Activated naive CD8-positive, alpha-beta T cell (primary cell): ENCODE measurements around the gene CREBBP.

Experiments used
- H3K27ac Mint-ChIP-seq: one replicate; pipeline ENCODE4 v1.8.0; 2021; ENCODE audit warnings: mixed read lengths
- H3K27me3 Mint-ChIP-seq: one replicate; pipeline ENCODE4 v1.8.0; 2021; ENCODE audit warnings: mixed read lengths
- H3K36me3 Mint-ChIP-seq: one replicate; pipeline ENCODE4 v1.8.0; 2021; ENCODE audit warnings: mixed read lengths
- H3K4me1 Mint-ChIP-seq: one replicate; pipeline ENCODE4 v1.8.0; 2021; ENCODE audit warnings: low read depth, mixed read lengths
- H3K4me3 Mint-ChIP-seq: one replicate; pipeline ENCODE4 v1.8.0; 2021; ENCODE audit warnings: mild to moderate bottlenecking, mixed read lengths
- H3K9me3 Mint-ChIP-seq: one replicate; pipeline ENCODE4 v1.8.0; 2021; ENCODE audit warnings: low read depth, mixed read lengths

Gene CREBBP

DNA sequence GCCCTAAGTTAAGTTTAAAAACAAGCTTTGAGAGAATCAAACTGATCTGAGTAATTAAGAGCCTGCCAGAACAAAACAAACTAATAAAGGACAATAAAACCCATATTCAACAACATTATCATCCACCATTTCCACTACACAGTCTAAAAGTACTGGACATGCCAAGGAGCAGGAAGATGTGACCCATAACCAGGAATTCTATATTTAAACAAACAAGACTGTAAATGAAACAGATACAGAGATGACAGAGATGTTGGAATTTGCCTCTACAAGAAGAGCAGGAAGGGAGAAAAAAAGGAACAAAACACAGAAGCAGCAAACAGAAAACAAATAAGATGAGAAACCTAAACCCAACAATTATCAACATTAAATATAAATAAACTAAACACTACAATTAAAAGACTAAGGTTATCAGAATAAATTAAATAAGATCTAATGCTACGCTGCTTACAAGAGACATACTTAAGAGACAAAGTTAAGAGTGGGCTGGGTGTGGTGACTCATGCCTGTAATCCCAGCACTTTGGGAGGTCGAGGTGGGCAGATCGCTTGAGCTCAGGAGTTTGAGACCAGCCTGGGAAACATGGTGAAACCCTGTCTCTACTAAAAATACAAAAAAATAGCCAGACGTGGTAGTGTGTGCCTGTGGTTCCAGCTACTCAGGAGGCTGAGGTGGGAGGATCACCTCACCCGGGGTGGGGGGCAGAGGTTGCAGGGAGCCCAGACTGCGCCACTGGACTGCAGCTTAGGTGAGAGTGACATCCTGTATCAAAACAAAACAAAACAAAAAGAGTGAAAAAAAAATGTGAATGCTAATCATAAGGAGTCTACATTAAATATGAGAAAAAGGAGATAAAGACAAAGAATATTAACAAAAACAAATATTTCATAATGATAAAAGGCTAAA lies 50.6 kb downstream of the CREBBP start:
- Mint-ChIP-seq H3K27me3 (no peaks in the 10 kb centered on the region), H3K4me1 (peaks cover 57% of the 10 kb centered on the region), H3K36me3 (peaks cover 19% of the 10 kb centered on the region), H3K9me3 (peaks cover 6% of the 10 kb centered on the region), H3K27ac (peak overlapping the region; percentile 10), H3K4me3 (no peak overlapping the region)

GRCh38 chr16:3825940-3826339 lies 54.6 kb downstream of the CREBBP start:
- Mint-ChIP-seq H3K27ac (no peak overlapping the region), H3K4me1 (peaks cover 89% of the 10 kb centered on the region), H3K4me3 (no peak overlapping the region), H3K27me3 (no peaks in the 10 kb centered on the region), H3K36me3 (peaks cover 2% of the 10 kb centered on the region), H3K9me3 (no peaks in the 10 kb centered on the region)

GRCh38 chr16:3825103-3825502 lies 55.4 kb downstream of the CREBBP start:
- Mint-ChIP-seq H3K36me3 (peaks cover 2% of the 10 kb centered on the region), H3K9me3 (no peaks in the 10 kb centered on the region), H3K27me3 (no peaks in the 10 kb centered on the region), H3K4me3 (peak overlapping the region; percentile 53), H3K27ac (peak overlapping the region; percentile 64), H3K4me1 (peaks cover 90% of the 10 kb centered on the region)

- H3K9me3 Mint-ChIP-seq, result no peaks in the 10 kb centered on the region
- H3K27me3 Mint-ChIP-seq, result no peaks in the 10 kb centered on the region
- peak overlapping the region; percentile 64 for H3K27ac Mint-ChIP-seq
- H3K4me1 Mint-ChIP-seq, result peaks cover 90% of the 10 kb centered on the region
- H3K36me3 Mint-ChIP-seq, result peaks cover 2% of the 10 kb centered on the region
- peak overlapping the region; percentile 53 for H3K4me3 Mint-ChIP-seq
Measured at GRCh38 chr16:3824121-3824795, 56.3 kb downstream of the CREBBP start.

DNA sequence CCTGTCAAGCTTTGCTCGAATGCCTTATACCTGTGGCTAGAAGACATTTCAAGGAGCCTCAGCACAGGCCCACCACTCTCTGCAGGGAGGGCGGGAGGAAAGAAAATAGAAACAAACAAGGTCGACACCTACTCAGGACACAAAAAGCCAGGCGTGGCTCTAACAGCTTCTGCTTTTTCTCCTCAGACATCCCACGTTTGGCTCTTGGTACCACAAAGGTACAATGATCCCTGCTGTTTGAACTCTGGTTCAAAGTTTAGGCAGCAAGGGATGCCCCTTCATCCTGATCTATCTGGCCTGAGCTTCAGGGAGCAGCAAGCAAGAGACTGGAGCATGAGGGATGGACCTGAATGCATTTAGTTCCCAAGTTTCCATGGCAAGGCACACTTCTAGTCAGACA lies 57.1 kb downstream of the CREBBP start:
- Mint-ChIP-seq H3K27ac (peak overlapping the region; percentile 36), H3K36me3 (peaks cover 2% of the 10 kb centered on the region), H3K4me1 (peaks cover 92% of the 10 kb centered on the region), H3K9me3 (no peaks in the 10 kb centered on the region), H3K27me3 (no peaks in the 10 kb centered on the region), H3K4me3 (peak overlapping the region; percentile 57)

GRCh38 chr16:3822366-3823045 lies 58.0 kb downstream of the CREBBP start:
- Mint-ChIP-seq H3K27ac (peak overlapping the region; percentile 31), H3K4me3 (peak overlapping the region; percentile 57), H3K27me3 (no peaks in the 10 kb centered on the region), H3K9me3 (no peaks in the 10 kb centered on the region), H3K4me1 (peaks cover 97% of the 10 kb centered on the region), H3K36me3 (peaks cover 2% of the 10 kb centered on the region)

DNA sequence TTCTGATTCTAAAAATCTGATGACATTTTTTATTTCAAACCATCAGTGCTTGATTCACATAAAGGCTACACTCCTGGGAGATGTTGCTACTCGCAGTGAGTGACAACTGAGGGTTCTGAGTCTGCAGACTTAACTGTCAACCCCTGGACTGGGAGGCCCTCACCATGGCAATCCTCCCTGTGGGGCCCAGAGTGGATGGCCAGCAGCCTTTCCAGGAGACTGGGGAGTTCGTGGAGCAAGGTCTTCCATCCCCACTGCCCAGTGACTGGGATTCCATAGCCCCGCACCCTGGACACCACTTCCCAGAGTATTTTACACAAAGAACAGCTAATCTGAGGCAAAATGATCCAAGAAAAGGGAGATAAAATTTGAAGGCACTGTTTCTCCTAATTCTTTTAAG lies 59.3 kb downstream of the CREBBP start:
- H3K4me1 Mint-ChIP-seq, result peaks cover 99% of the 10 kb centered on the region
- no peak overlapping the region for H3K27ac Mint-ChIP-seq
- H3K36me3 Mint-ChIP-seq, result no peaks in the 10 kb centered on the region

GRCh38 chr16:3819746-3820724 lies 60.5 kb downstream of the CREBBP start:
- H3K27me3 Mint-ChIP-seq, result no peaks in the 10 kb centered on the region
- peak overlapping the region; percentile 56 for H3K4me3 Mint-ChIP-seq
- peaks cover 93% of the 10 kb centered on the region for H3K4me1 Mint-ChIP-seq
- no peaks in the 10 kb centered on the region for H3K36me3 Mint-ChIP-seq
- H3K27ac Mint-ChIP-seq, result peak overlapping the region; percentile 7
- H3K9me3 Mint-ChIP-seq, result no peaks in the 10 kb centered on the region

More for the DNA sequence above, 59.3 kb downstream of the CREBBP start:
- Mint-ChIP-seq H3K4me3 (no peak overlapping the region), H3K9me3 (no peaks in the 10 kb centered on the region), H3K27me3 (no peaks in the 10 kb centered on the region)

- Mint-ChIP-seq H3K4me3 (peak overlapping the region; percentile 5), H3K27me3 (no peaks in the 10 kb centered on the region)
Measured at GRCh38 chr16:3819175-3819527, 61.4 kb downstream of the CREBBP start.

DNA sequence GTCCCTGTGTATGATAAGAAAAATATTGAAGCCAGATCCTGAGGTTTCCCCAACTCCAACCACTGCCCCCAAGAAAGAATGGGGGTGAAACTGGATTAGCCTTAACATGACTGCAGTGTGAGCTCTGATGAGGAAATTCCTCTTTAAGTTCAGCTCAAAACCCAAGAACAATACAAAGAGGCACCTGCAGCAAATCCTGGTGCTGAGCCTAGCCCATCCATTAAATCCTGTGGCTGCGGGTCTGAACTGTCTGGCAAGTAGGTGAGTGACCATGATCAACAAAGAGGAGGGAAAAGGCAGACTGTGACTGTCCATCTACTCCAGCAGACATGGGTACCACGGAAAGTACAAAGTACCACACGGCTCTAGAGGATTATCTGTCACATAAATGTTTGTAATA lies 64.2 kb downstream of the CREBBP start:
- H3K36me3 Mint-ChIP-seq, result no peaks in the 10 kb centered on the region
- H3K27ac Mint-ChIP-seq, result peak overlapping the region; percentile 34
- peaks cover 86% of the 10 kb centered on the region for H3K4me1 Mint-ChIP-seq
- no peaks in the 10 kb centered on the region for H3K27me3 Mint-ChIP-seq
- H3K9me3 Mint-ChIP-seq, result no peaks in the 10 kb centered on the region
- no peak overlapping the region for H3K4me3 Mint-ChIP-seq

More at GRCh38 chr16:3819175-3819527, 61.4 kb downstream of the CREBBP start:
- H3K9me3 Mint-ChIP-seq, result no peaks in the 10 kb centered on the region
- H3K36me3 Mint-ChIP-seq, result no peaks in the 10 kb centered on the region
- H3K27ac Mint-ChIP-seq, result peak overlapping the region; percentile 38
- H3K4me1 Mint-ChIP-seq, result peaks cover 93% of the 10 kb centered on the region

GRCh38 chr16:3814755-3815154 lies 65.8 kb downstream of the CREBBP start:
- Mint-ChIP-seq H3K27ac (no peak overlapping the region), H3K36me3 (peaks cover 3% of the 10 kb centered on the region), H3K4me1 (peaks cover 86% of the 10 kb centered on the region), H3K9me3 (no peaks in the 10 kb centered on the region), H3K4me3 (no peak overlapping the region), H3K27me3 (no peaks in the 10 kb centered on the region)

GRCh38 chr16:3812469-3813172 lies 67.9 kb downstream of the CREBBP start:
- H3K4me1 Mint-ChIP-seq, result peaks cover 87% of the 10 kb centered on the region
- H3K36me3 Mint-ChIP-seq, result peaks cover 3% of the 10 kb centered on the region
- H3K4me3 Mint-ChIP-seq, result no peak overlapping the region
- H3K27me3 Mint-ChIP-seq, result no peaks in the 10 kb centered on the region
- H3K9me3 Mint-ChIP-seq, result no peaks in the 10 kb centered on the region
- H3K27ac Mint-ChIP-seq, result no peak overlapping the region

DNA sequence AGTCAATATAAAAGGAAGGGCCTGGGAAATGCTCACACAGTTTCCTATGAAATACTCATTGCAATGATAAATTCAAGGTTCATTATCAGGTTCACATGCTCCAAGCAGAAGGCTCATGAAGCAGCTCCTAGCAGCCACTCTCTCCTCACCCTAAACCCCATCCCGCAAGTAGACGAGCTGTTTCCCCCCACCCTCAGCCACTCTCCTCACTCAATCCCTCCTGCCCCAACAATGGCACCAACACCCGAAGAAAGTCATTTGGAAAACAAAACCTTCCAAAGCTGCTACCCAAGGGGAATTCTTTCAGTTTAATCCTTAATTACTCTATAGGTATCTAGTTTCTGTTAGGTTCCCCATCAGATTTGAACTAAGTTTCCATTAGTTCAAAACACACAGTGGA lies 69.7 kb downstream of the CREBBP start:
- H3K36me3 Mint-ChIP-seq, result peaks cover 9% of the 10 kb centered on the region
- H3K9me3 Mint-ChIP-seq, result no peaks in the 10 kb centered on the region
- H3K4me1 Mint-ChIP-seq, result peaks cover 87% of the 10 kb centered on the region
- H3K27ac Mint-ChIP-seq, result peak overlapping the region; percentile 59
- H3K4me3 Mint-ChIP-seq, result peak overlapping the region; percentile 14
- H3K27me3 Mint-ChIP-seq, result no peaks in the 10 kb centered on the region
